B cell (primary cell): Measurements from ENCODE around the gene LRBA.

Experiments
- CTCF ChIP-seq: fragments of 200-600 bp; IDR thresholded peaks from one replicate; pipeline ENCODE4 v1.8.0; 2022; ENCODE audit warnings: antibody characterized with exemption, mild to moderate bottlenecking
- EZH2 ChIP-seq: IDR thresholded peaks from 2 replicates; pipeline ENCODE4 v1.6.1; 2012; ENCODE audit warnings: borderline replicate concordance, low read depth, mild to moderate bottlenecking, moderate library complexity, low read length; ENCODE audit not compliant: insufficient read depth, poor library complexity, severe bottlenecking

GRCh38 chr4:150561143-150561737, 453.8 kb downstream of the LRBA start:
- no peak for TF ChIP-seq EZH2
- no peak for TF ChIP-seq CTCF
